GM12875 (cell line): ENCODE data around the gene PTGES.
"Not testable (repeated sequence)": the region's sequence is repeated elsewhere in the genome, so short reads cannot be mapped to it uniquely, and the experiment has no call there.

Source experiments
- H3K4me3 ChIP-seq: one replicate; pipeline ENCODE4 v1.5.1; 2011; ENCODE audit warnings: low read depth, low read length, control low read depth
- TF ChIP-seq, protein P1 (sequence below): IDR thresholded peaks from 2 replicates; pipeline ENCODE4 v1.5.1; 2011; ENCODE audit warnings: low read depth, mild to moderate bottlenecking, control low read depth, inconsistent platforms, low read length, moderate library complexity, borderline replicate concordance; ENCODE audit not compliant: insufficient read depth

PTGES gene

DNA sequence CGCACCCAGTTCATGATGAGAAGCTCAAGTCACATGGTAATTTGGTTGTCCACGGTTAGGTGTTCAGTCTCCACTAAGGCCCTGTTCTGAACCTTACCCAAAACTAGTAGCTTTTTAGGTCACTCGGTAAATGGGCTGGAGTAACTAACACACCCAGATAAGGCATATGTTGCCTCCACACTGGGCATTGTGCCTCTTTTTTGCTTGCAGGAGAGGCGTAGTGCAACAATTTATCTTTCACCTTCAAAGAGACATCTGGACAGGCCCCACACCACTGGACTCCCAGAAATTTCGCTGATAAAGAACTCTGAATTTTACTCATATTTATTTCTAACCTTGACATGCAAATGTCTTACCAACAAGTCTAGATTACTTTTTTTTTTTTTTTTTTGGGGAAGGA lies 16.8 kb upstream of the PTGES start:
- H3K4me3 ChIP-seq, result no peak overlapping the region
- TF ChIP-seq, protein P1, sequence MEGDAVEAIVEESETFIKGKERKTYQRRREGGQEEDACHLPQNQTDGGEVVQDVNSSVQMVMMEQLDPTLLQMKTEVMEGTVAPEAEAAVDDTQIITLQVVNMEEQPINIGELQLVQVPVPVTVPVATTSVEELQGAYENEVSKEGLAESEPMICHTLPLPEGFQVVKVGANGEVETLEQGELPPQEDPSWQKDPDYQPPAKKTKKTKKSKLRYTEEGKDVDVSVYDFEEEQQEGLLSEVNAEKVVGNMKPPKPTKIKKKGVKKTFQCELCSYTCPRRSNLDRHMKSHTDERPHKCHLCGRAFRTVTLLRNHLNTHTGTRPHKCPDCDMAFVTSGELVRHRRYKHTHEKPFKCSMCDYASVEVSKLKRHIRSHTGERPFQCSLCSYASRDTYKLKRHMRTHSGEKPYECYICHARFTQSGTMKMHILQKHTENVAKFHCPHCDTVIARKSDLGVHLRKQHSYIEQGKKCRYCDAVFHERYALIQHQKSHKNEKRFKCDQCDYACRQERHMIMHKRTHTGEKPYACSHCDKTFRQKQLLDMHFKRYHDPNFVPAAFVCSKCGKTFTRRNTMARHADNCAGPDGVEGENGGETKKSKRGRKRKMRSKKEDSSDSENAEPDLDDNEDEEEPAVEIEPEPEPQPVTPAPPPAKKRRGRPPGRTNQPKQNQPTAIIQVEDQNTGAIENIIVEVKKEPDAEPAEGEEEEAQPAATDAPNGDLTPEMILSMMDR, result no peak

DNA sequence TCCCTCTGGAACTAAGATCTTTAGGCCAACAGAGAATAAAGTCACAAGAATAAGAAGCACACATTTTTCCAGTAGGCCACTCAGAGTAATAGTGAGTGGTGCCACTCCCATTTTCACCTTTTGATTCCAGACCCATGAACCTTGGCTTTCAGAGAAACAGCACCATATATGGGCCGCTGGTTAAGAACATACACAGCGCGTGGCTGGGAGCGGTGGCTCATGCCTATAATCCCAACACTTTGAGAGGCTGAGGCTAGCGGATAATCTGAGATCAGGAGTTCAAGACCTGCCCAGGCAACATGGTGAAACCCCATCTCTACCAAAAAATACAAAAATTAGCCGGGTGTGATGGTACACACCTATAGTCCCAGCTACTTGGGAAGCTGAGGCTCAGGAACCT lies 15.6 kb upstream of the PTGES start:
- TF ChIP-seq, protein P1, result no peak
- no peak overlapping the region for H3K4me3 ChIP-seq

DNA sequence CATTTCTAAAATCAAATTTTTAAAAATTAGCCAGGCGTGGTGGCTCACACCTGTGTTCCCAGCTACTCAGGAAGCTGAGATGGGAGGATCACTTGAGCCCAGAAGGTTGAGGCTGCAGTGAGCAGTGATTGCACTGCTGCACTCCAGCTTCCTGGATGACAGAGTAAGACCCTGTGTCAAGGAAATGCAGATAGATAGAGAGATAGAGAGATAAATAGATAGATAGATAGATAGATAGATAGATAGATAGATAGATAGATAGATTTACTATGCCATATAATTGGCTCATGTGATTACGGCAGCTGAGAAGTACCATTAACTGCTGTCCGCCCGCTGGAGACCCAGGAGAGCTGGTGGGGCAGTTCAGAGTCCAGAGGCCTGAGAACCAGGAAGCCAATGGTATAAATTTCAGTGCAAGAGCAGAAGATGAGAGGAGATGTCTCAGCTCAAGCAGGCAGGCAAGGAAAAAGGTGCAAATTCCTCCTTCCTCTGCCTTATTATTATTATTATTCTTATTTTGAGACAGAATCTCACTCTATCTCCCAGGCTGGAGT lies 13.0 kb upstream of the PTGES start:
- H3K4me3 ChIP-seq, result no peak overlapping the region
- TF ChIP-seq, protein P1, result no peak

DNA sequence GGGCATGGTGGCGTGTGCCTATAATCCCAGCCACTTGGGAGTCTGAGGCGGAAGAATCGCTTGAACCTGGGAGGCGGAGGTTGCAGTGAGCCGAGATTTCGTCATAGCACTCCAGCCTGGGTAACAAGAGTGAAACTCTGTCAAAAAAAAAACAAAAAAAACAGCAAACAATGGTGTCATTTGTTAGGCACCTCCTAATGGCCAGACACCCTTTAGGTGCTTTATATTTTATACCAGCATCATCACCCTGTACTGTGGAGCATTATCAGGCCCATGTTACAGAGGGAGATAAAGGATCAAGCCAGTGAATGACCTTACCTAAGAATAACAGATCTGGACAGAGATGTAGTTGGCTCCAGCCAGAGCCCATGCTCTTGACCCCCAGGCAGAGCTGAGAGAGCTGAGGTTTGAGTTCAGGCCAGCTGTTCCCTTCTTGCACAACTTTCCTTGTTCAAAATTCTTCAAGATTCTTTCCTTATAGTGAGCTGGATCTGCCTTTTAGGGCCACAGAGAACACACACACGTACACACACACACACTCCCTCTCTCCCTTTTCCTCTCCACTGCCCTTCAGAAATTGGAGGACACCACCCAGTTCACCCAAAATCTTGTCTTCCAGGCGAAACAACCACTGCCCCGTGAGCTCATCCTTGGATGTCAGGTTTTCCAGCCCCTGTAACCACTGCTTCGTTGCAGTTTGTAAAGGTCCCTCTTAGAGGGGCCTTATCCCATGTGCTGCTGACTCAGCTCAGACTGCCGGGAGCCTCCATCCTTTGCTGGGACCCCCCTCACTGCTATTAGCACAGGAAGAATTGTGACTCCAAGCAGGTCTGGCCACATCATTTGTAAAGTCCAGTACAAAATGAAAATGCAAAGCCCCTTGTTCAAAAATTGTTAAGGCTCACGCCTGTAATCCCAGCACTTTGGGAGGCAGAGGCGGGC lies 10.4 kb upstream of the PTGES start:
- TF ChIP-seq, protein P1, result no peak
- H3K4me3 ChIP-seq, result no peak overlapping the region

DNA sequence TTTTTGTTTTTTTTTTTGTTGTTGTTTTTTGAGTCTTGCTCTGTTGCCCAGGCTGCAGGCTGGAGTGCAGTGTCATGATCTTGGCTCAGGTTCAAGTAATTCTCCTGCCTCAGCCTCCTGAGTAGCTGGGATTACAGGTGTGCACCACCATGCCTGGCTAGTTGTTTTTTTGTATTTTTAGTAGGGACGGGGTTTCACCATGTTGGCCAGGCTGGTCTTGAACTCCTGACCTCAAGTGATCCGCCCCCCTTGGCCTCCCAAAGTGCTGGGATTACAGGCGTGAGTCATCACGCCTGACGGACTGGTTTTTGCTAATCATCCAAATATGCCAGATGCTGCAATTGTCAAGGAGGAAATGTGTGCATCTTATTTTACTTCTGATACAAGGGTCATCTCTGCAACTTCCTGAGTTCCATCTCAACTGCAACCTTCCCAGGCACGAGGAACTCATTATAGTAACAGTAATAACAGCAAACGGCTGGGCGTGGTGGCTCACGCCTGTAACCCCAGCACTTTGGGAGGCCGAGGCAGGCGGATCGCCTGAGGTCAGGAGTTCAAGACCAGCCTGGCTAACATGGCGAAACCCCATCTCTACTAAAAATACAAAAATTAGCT lies 9.6 kb upstream of the PTGES start:
- not testable (repeated sequence) for H3K4me3 ChIP-seq

DNA sequence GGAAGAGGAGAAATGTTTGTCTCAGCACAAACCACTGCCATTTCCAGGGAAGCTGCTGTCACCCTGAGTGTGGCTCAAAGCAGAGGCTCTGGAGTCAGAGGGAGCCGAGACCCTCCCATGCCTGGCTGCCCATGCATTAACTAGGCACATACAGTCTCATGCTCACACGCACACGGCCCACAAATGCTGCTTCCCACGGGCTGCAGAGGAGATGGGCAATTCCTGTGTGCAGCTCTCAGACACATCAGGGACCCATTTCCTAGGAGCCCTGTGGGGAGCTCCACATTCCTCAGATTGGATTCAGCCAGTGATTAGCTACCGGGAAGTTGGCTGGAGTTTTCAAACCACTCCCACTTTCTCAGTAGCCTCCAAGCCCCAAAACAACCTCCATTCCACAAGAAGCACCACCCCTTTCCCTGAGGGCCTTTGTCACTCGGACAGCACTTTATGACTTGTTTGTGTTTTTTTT lies 9.1 kb upstream of the PTGES start:
- TF ChIP-seq, protein P1, result no peak

DNA sequence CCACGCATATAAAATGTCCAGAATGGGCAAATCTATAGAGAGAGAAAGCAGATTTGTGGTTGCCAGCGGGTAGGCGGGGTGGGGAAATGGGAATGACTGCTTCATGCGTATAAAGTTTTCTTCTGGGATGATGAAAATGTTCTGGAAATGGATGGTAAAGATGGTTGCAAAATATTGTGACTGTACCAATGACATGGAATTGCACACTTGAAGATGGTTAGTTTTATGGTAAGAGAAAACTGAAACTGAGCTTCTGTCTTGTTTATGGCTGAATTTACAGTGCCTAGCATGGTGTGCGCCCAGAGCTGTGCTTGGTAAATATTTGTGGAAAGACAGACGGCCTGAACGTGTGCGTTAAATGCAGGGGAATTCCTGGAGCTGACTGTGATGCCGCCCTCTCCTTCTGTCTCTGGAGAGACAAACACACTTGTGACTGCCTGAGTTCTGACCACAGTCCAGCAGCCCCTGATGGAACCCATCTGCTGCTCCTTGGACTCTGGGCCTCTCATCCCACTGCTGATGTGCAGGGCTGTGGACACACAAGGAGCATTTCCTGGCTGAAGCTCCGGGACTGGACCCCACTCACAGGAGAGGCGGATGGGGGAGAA lies 8.6 kb upstream of the PTGES start:
- no peak overlapping the region for H3K4me3 ChIP-seq
- TF ChIP-seq, protein P1, result no peak

More for the DNA sequence above, 9.1 kb upstream of the PTGES start:
- no peak overlapping the region for H3K4me3 ChIP-seq

DNA sequence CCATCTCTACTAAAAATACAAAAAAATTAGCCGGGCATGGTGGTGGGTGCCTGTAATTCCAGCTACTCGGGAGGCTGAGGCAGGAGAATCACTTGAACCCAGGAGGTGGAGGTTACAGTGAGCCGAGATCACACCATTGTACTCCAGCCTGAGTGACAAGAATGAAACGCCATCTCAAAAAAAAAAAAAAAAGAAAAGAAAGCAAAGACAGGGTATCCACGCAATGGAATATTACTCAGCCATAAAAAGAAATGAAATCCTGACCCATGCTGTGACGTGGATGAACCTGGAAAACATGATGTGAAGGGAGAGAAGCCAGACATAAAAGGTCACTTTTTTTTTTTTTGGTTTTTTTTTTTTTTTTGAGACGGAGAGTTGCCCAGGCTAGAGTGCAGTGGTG lies 7.9 kb upstream of the PTGES start:
- not testable (repeated sequence) for H3K4me3 ChIP-seq
